GM20431 (cell line): Measurements from ENCODE around the gene POLR3K.
"Not testable (repeated sequence)": the region's sequence is repeated elsewhere in the genome, so short reads cannot be mapped to it uniquely, and the experiment has no call there.

Experiments used
- in situ Hi-C: fragments of 300-500 bp; cut with MseI, MboI; formaldehyde crosslinking; loops from one replicate; pipeline ENCODE4 v1.15.0; 2020; ENCODE audit warnings: low sequenced_read_pairs; ENCODE audit not compliant: unreplicated experiment

Gene POLR3K

GRCh38 chr16:30627-31026 is 22.8 kb downstream of the POLR3K start:
- in situ Hi-C loops: not testable (repeated sequence)

GRCh38 chr16:25926-26348 is 27.5 kb downstream of the POLR3K start:
- in situ Hi-C loops: not testable (repeated sequence)

GRCh38 chr16:24151-24550 is 29.3 kb downstream of the POLR3K start:
- in situ Hi-C loops: not testable (repeated sequence)

- in situ Hi-C loops: not testable (repeated sequence)
Measured at GRCh38 chr16:20886-21285, 32.5 kb downstream of the POLR3K start.

- in situ Hi-C loops: not testable (repeated sequence)
Measured at GRCh38 chr16:17062-17765, 36.2 kb downstream of the POLR3K start.

GRCh38 chr16:10772-11171 is 42.6 kb downstream of the POLR3K start:
- in situ Hi-C loops: not testable (repeated sequence)

- in situ Hi-C loops: no loop called here
Measured at GRCh38 chr16:9903-10665, 43.3 kb downstream of the POLR3K start.
